Lower leg skin (tissue), 3 donors: ENCODE measurements around the gene SUMF1.

ENCODE experiments used
- CTCF ChIP-seq, 3 donors: fragments of 450-650 bp; IDR thresholded peaks; one replicate each; pipeline ENCODE4 v1.5.1; 2016; ENCODE audit warnings: antibody characterized with exemption in 3 of 3, mild to moderate bottlenecking in 3 of 3, moderate library complexity in 2 of 3
- POLR2A ChIP-seq, 2 donors: fragments of 450-650 bp; IDR thresholded peaks; one replicate each; pipeline ENCODE4 v1.6.1; 2016 to 2017; ENCODE audit warnings: antibody characterized with exemption in 2 of 2, mild to moderate bottlenecking in 1 of 2, moderate library complexity in 1 of 2

- TF ChIP-seq CTCF (IDR thresholded peaks at IDR 0.05) = no peak
- TF ChIP-seq POLR2A (IDR thresholded peaks at IDR 0.05) = no peak
Measured at GRCh38 chr3:4399476-4399875, 67.6 kb downstream of the SUMF1 start.
